HG03575 (cell line): ENCODE data around the gene KBTBD2.
"Not testable (repeated sequence)": the region's sequence is repeated elsewhere in the genome, so short reads cannot be mapped to it uniquely, and the experiment has no call there.

Experiments used
- ATAC-seq: cut with Tn5 transposase; IDR thresholded peaks from one replicate; pipeline ENCODE4 v1.9.1; 2021; ENCODE audit not compliant: unreplicated experiment, insufficient number of reproducible peaks, low FRiP score; ENCODE audit errors: extremely low read depth

KBTBD2 gene

DNA sequence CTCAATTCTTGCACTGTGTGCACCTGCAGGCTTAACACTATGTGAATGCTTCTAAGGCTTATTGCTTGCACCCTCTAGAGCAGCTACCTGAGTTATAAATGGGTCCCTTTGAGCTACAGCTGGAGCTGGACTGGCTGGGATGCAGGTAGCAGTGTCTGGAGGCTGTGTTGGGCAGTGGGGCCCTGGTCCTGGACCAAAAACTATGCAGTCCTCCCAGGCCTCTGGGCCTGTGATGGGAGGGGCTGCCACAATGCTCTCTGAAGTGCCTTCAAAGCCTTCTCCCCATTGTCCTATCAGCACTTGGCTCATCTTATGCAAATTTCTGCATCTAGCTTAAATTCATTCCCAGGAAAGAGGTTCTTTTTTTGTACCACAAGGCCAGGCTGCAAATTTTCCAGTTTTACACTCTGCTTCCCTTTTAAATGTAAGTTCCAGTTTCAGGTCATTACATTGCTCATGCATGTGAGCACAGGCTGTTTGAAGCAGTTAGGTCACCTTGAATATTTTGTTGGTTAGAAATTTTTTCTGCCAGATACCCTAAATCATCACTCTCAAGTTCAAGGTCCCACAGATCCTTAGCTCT, 26.0 kb downstream of the KBTBD2 start:
- no peak for ATAC-seq

DNA sequence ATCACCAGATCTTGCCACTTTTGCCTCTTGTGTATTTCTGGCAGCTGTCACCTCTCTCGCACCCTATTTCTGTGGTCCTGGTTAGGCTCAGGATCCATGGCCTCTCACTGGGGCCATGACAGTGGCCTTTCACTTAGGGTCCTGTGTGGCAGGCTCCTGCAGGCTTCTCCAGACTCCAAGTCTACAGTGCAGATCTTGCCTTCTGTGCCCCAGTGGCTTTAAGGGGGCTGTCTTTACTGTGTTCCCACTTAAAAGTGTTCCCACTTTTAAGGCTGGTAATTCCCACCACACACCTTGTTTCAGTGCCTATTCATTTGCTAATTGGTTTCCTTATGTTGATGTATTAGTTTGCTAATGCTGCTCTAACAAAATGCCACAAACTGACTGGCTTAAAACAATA, 27.7 kb downstream of the KBTBD2 start:
- ATAC-seq: not testable (repeated sequence)

DNA sequence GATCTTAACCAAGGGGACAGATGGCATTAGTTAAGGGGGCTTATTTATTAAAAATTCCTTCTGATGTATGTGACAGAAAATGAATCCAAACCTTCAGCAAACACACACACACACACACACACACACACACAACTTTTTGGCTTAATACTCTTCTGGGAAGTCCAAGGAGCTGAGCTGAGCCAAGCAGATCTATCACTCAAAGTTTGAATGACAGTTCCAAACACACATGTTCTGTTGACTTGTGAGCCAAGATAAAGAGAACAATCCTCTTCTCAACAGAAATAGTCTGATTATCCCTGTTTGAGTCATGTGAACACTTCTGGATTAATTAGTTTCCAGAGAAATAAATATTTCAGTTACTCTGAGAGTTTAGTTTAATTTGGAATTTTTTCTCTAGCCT, 31.5 kb downstream of the KBTBD2 start:
- ATAC-seq: no peak

DNA sequence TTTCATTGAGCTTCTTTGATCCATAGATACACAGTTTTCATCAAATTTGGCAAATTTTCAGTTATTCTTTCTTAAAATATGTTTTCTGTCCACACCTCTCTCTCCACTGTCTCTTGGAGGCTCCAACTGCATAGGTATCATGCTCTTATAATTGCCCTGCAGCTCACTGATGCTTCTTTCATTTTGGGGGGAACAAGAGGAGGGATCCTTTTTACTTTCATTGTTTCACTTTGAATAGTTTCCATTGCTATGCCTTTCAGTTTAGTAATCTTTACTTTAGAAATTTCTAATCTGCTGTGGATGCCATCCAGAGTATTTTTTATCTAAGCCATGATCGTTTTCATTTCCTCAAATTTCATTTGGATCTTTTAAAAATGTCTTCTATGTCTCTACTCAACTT, 32.9 kb downstream of the KBTBD2 start:
- no peak for ATAC-seq

DNA sequence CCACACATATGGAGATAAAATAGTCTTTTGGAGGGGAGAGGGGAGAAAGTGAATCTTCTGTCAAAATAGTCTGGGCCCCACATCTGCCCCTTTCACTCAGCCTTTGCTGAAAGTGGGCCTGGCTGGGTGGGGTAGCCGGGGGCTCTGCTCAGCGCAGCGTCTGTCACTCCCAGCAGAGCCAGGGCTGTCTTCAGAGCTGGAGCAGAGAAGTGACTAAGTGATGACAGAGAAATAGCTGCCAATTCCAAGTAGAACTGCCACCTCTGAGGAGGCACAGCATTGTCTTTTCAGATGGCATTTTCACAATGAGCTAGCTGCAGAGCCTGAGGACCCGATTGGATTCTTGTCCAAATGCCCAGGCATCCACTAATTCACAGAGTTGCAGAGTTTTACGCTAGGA, 34.5 kb downstream of the KBTBD2 start:
- not testable (repeated sequence) for ATAC-seq

DNA sequence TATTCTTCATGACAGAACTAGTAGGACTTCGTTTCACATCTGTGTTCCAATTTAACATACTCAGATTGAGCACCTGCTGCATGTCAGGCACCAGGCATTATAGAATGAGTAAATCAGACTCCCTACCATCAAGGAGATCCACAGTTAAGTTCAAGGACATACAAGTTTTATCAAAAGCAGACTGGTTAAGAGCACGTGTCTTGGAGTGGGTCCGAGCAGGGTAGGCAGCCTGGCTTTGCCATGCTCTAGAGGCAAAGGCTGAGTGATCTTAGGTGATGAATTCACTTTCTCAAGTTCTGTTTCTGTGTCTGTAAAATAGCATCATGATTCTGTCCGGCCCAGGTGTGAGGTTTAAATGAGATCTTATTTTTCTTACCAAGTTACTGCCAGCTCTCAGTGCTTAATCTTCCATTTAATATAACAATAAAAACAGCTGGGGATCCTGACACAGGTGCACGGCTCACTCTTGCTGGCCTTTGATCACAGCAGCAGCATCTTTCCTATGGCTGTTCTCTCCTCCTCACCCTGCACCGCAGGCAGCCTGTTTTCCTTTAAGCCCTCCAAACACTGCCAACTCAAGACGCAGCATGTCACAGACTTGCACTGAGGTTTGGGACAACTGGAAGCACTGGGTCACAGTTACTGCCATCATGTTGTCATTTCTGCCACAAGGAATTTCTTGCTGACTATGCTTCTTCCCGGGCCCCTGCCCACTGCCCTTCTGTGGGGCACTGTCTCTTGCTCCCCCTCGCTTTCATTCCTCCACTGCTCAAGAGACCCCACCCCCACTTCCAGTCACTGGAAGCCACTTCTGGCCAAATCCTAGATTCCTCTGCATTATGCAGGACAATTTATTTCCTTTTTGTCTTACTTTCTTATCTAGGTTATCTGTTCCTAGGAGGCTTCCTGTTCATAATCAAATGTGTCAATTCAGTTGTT, 35.5 kb downstream of the KBTBD2 start:
- not testable (repeated sequence) for ATAC-seq

DNA sequence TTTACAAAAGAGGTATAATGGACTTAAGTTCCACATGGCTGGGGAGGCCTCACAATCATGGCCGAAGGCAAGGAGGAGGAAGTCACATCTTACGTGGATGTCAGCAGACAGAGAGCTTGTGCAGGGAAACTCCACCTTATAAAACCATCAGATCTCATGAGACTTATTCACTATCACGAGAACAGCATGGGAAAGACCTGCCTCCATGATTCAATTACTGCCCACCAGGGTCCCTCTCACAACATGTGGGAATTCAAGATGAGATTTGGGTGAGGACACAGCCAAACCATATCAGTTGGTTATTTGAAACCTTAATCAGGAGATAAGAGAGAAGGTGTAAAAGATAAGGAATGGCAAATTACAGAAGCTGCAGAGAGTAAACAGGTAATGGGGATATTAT, 40.9 kb downstream of the KBTBD2 start:
- ATAC-seq: not testable (repeated sequence)

DNA sequence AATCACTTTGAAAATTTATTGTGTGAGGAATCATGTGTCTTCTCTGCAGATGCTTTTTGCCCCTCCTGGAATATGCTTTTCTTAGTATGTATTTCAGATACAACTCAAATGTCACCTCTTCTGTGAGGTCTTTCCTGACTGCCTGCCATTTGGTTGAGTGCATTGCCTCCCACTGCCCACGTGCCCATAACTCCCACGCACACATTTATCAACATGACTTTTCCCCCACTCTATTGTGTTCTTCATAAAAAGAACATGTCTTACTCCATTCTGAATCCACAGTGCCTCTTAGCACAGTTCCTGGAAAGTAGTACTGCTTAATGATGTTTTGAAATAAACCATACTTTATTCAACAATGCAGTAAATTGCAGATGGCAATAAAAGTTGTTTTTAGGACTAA, 42.9 kb downstream of the KBTBD2 start:
- not testable (repeated sequence) for ATAC-seq

DNA sequence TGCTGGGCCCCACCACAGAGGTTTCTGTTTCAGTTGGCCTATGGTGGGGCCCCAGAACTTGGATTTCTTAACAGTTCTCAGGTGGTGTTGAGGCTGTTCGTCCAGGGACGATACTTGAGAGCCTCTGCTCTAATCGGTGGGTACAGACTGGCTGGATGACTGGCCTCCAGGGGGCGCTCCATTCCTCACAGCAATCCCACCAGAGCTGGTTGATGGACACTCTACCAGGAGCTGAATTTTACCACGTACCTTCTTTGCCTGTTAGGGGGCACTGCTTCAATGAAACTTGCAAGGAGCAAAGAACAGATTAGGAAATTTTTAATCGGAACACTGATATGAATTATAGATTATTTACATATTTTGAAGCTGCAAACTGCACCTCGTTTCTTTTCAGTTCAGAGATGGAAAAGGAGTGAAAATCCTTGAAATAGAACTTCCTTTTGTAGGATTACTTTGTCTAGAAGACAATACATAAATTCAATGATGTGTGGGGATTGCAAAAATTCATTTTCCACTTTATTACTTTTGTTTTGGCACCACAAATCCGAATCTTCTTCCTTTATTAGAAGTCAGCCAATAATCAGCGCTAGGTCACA, 44.8 kb downstream of the KBTBD2 start:
- peak; percentile 98 for ATAC-seq

DNA sequence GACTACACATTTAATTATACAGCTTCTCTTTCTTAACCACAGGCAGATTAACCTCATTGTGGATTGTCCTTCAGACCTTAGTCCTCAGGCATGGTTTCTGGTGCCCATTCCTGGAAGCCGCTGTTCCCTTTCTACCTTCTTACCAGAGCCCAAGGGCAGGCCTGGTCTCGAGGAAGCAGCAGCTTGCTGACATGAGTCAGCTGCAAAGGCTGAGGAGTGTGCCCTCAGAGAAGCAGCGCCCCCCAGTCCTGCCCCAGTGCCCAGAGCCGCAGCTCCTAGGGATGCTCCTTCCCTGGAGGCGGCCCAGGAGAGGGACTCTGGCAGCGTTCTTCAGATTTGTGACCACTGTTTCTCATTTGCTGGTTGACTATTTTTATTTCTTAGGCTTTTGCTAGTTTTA, 46.8 kb downstream of the KBTBD2 start:
- not testable (repeated sequence) for ATAC-seq

DNA sequence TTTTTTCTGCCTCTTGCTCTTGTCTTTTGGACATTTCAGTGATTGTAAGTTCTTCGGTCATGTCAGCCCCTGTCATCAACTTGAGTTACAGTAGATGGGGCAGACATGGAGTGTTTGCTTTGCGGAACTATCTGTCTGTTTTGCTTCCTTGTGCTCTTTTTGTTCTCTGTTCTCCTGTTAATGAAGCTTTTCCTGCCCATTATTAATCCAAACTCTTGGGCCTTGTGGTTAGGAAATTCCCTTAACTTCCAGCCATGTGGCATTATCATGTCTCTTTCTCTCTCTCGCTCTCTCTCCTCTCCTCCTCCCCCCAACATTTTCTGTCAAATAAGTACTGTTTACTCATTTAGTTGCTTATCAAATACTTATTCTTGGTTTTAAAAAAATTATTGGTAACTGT, 47.8 kb downstream of the KBTBD2 start:
- not testable (repeated sequence) for ATAC-seq

DNA sequence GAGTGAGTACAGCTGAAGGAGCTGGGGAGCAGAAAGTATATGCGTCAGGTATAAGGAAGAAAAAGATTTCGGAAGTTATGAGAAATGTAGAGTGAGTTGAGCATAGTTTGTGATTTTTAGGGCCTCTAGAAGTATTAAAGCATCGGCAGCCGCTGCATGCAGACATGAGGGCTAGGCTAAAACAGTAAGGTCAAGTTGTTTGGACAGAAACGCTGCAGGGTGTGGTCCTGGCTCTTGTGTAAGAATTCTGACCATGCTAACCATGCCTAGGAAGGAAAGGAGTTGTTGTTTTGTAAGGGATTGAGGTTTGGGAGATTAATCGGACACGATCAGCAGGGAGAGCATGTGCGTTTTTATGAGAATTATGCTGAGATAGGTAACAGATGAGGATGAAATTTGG, 51.7 kb downstream of the KBTBD2 start:
- ATAC-seq: not testable (repeated sequence)

DNA sequence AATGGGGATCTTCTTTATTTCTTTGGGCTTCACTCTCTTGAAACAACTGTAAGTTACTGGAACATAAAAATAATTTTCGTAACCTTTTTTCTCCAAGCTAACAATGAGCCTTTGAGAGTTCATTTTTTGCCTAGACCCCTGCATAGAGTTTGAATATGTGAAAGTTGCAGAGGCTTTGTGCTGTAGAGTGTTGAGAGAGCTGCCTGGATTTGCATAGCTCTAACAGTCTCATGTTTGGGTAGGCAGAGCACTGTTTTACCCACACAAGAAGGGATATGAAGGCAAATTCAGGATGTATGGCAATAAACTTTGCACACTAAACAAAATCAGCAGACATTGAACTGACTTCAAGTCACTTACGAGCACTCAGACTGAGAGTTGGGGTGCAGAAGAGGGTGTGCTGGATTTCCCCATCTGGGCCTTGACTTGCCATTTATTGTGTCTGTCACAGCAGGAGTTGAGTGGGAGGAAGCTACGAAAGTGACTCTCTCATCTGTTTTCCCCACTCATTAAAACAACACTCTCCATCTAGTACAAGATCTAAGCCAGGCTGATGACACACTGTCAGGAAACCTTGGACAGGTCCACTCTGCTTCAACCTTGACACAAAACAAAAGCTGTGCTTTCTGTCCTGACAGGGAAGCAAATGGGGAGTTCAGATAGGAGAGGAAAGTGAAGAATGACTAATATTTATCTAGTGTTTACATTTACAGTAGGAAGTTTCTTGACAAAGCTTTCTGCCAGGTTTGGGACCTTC, 62.4 kb downstream of the KBTBD2 start:
- ATAC-seq: not testable (repeated sequence)
